ENCODE results near the gene RANBP9. TPM values are rescaled to one million over a fixed set of nuclear protein-coding genes. Genes with fewer than 3 reads are reported as not detected.

The RANBP9 gene
- total RNA-seq, 1 donor from 2014 or later: 40.4 TPM

DNA sequence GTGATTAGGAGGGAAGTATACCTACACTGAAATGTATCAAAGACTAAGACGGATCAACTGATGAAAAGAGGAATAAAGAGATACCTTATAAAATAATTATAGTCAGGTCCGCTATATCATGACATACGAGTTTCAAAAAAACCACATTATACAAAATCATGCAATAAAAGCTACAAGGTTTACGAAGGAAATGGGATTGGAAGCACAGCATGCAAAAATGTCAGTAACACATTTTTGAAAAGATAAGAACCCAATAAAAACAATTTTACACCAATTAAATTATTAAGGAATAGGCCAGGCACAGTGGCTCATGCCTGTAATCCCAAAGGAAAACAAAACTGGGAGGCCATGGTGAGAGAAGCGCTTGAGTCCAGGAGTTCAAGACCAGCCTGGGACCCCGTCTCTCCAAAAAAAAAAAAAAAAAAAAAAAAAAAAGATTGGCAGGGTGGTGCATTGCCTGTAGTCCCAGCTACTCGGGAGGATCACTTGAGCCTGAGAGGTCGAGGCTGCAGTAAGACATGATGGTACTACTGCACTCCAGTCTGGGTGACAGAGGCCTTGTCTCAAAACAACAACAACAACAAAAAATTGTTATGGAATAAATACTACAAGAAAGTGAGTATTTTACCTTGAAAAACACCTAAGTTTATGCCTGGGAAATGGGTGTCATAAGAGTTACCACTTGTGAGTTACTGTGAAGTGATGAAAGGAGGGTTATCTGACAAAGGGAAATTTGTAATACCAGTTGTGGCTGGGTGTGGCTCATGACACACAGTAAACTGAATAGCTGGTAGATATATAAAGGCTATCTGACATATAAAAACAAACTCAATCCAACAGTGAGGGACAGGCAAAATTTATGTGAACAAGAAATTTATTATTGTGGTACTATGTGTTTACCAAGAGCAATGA, 45.2 kb downstream of the RANBP9 start:
- Mint-ChIP-seq H3K4me1 (ENCODE audit: unreplicated experiment) (peaks cover 16% of the 10 kb centered on the region), H3K9me3 (peaks cover 9% of the 10 kb centered on the region), H3K4me3 (peak overlapping the region; percentile 13), H3K27ac (peak overlapping the region; percentile 67), H3K27me3 (no peaks in the 10 kb centered on the region), H3K36me3 (peaks cover 20% of the 10 kb centered on the region)
- TF ChIP-seq, protein P1, sequence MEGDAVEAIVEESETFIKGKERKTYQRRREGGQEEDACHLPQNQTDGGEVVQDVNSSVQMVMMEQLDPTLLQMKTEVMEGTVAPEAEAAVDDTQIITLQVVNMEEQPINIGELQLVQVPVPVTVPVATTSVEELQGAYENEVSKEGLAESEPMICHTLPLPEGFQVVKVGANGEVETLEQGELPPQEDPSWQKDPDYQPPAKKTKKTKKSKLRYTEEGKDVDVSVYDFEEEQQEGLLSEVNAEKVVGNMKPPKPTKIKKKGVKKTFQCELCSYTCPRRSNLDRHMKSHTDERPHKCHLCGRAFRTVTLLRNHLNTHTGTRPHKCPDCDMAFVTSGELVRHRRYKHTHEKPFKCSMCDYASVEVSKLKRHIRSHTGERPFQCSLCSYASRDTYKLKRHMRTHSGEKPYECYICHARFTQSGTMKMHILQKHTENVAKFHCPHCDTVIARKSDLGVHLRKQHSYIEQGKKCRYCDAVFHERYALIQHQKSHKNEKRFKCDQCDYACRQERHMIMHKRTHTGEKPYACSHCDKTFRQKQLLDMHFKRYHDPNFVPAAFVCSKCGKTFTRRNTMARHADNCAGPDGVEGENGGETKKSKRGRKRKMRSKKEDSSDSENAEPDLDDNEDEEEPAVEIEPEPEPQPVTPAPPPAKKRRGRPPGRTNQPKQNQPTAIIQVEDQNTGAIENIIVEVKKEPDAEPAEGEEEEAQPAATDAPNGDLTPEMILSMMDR (conservative IDR thresholded peaks at IDR 0.05): no peak
- DNase-seq (ENCODE audit: extremely low spot score, unreplicated experiment): no peak

DNA sequence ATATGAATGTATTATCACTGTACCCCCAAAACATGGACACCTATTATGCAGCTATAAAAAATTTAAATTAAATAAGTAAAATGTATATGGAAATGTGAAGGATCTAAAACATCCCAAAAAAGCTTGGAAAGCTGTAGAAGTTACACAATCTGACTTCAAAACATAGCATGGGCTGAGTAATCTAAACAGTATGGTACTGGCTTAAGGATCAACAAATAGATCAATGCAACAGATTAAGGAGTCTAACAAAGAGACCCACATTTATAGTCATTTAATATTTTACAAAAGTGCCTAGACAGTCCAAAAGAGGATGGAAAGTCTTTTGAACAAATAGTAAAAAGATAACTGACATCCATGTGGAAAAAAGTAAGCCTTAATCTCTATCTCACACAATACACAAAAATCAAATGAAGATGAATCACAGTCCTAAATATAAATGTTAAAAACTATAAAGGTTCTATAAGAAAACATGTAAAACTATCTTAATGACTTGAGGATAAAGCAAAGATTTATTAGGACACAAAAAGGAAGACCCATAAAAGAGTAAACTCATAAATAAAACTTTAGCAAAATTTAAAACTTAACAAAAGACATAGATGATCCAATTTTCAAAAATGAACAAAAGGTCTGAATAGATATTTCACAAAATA, 46.8 kb downstream of the RANBP9 start:
- no peak overlapping the region for H3K27ac Mint-ChIP-seq
- H3K4me1 Mint-ChIP-seq (ENCODE audit: unreplicated experiment): peaks cover 16% of the 10 kb centered on the region
- no peak overlapping the region for H3K4me3 Mint-ChIP-seq
- no peaks in the 10 kb centered on the region for H3K27me3 Mint-ChIP-seq
- no peak for DNase-seq (ENCODE audit: extremely low spot score, unreplicated experiment)
- H3K9me3 Mint-ChIP-seq: peaks cover 9% of the 10 kb centered on the region
- TF ChIP-seq, protein P1 (conservative IDR thresholded peaks at IDR 0.05): no peak
- peaks cover 14% of the 10 kb centered on the region for H3K36me3 Mint-ChIP-seq

DNA sequence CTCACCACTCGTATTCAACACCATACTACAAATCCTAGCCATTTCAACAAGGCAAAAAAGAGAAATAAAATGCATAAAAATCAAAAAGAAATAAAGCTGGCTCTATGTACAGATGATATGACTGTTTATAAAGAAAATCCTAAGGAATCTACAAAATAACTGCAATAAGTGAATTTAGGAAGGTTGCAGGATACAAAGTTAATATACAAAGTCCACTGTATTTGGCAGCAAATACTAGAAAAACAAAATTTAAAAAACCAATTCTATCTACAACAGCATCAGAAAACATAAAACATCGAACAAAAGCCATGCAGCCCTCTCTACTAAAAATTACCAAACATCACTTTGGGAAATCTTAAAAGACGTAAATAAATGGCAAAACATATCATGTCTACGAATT, 47.6 kb downstream of the RANBP9 start:
- peaks cover 9% of the 10 kb centered on the region for H3K9me3 Mint-ChIP-seq
- no peak overlapping the region for H3K27ac Mint-ChIP-seq
- H3K27me3 Mint-ChIP-seq: no peaks in the 10 kb centered on the region
- DNase-seq (ENCODE audit: extremely low spot score, unreplicated experiment): no peak
- peaks cover 16% of the 10 kb centered on the region for H3K4me1 Mint-ChIP-seq (ENCODE audit: unreplicated experiment)
- TF ChIP-seq, protein P1 (conservative IDR thresholded peaks at IDR 0.05): no peak
- peaks cover 11% of the 10 kb centered on the region for H3K36me3 Mint-ChIP-seq
- H3K4me3 Mint-ChIP-seq: no peak overlapping the region

DNA sequence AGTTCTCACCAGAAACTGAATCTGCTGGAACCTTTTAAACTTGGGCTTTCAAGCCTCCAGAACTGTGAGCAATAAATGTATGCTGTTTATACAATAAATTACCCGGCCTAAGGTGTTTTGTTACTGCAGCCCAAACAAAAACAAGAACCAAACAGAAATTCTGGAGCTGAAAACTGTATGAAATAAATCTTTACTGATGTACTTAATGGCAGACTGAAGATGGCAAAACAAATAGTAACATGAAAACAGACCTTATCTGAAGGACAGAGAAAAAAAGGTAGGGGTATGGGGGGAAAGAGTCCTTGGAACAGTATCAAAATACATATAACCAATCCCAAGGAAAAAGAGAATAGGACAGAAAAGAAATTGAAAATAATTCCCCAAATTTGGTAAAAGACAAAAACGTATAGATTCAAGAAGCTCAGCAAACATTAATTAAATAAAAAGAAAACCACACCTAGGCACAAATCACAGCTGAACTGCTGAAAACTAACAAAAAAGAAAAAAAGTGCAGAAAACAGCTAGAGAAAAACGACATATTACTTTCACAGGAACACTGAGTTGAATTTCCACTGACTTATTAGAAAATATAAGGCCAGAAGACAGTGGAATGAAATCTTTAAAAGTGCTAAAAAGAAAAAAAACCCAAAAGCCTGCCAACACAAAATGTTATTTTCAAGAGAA, 48.8 kb downstream of the RANBP9 start:
- Mint-ChIP-seq H3K4me1 (ENCODE audit: unreplicated experiment) (peaks cover 16% of the 10 kb centered on the region), H3K4me3 (no peak overlapping the region)
- TF ChIP-seq, protein P1 (conservative IDR thresholded peaks at IDR 0.05): no peak

DNA sequence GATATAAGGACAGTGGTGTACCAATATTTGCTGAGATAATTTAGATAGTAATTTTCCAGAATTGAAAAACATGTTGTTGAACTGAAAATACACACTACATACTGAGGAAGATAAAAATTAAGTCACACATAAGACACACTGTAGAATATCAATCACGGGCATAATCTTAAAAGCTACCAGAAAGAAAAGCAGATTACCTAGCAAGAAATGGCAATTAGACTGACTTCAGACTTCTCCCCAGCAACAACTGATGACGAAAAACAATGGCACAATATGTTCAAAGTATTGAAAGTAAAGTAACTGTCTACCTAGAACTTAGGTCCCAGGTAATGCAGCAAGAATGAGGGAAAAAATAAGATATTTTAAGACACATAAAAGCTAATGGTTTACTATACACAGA, 50.0 kb downstream of the RANBP9 start:
- TF ChIP-seq, protein P1 (conservative IDR thresholded peaks at IDR 0.05): no peak
- peaks cover 13% of the 10 kb centered on the region for H3K4me1 Mint-ChIP-seq (ENCODE audit: unreplicated experiment)
- H3K27me3 Mint-ChIP-seq: no peaks in the 10 kb centered on the region
- no peak for DNase-seq (ENCODE audit: extremely low spot score, unreplicated experiment)
- H3K36me3 Mint-ChIP-seq: peaks cover 7% of the 10 kb centered on the region
- H3K4me3 Mint-ChIP-seq: no peak overlapping the region
- H3K9me3 Mint-ChIP-seq: no peaks in the 10 kb centered on the region
- H3K27ac Mint-ChIP-seq: no peak overlapping the region

More for the DNA sequence above, 48.8 kb downstream of the RANBP9 start:
- no peaks in the 10 kb centered on the region for H3K9me3 Mint-ChIP-seq
- no peaks in the 10 kb centered on the region for H3K27me3 Mint-ChIP-seq
- H3K36me3 Mint-ChIP-seq: peaks cover 7% of the 10 kb centered on the region
- no peak for DNase-seq (ENCODE audit: extremely low spot score, unreplicated experiment)
- H3K27ac Mint-ChIP-seq: peak overlapping the region; percentile 70
